CD4-positive, CD25-positive, alpha-beta regulatory T cell (primary cell): Measurements from ENCODE around the gene ARHGAP4. TPM values are rescaled to one million over a fixed set of nuclear protein-coding genes. Genes with fewer than 3 reads are reported as not detected.

Experiments used
- ATAC-seq, 2 donors: fragments of 150-1000 bp; cut with Tn5 transposase; one replicate each; pipeline ENCODE4 v1.10.0; 2021; ENCODE audit warnings: low read depth in 2 of 2, moderate number of reproducible peaks in 2 of 2, moderate library complexity in 1 of 2
- DNase-seq, 3 donors: peaks; one replicate each; pipeline versions ENCODE4 v3.0.0 to v3.0.0-alpha.2; 2012 to 2022; ENCODE audit warnings: mixed read lengths in 1 of 3
- H3K27ac ChIP-seq: one replicate; pipeline ENCODE4 v1.7.0; 2013; ENCODE audit warnings: mild to moderate bottlenecking, low read length; ENCODE audit not compliant: insufficient read depth, poor library complexity, severe bottlenecking
- H3K27me3 ChIP-seq: one replicate; pipeline ENCODE4 v1.7.0; 2013; ENCODE audit warnings: low read length; ENCODE audit not compliant: control insufficient read depth, insufficient read depth
- H3K36me3 ChIP-seq: one replicate; pipeline ENCODE4 v1.7.0; 2013; ENCODE audit warnings: mild to moderate bottlenecking, low read length, moderate library complexity; ENCODE audit not compliant: control insufficient read depth, insufficient read depth
- H3K4me1 ChIP-seq: 2 replicates; pipeline ENCODE4 v1.7.0; 2013; ENCODE audit warnings: mild to moderate bottlenecking, low read length; ENCODE audit not compliant: insufficient read depth, control insufficient read depth, poor library complexity, severe bottlenecking
- H3K4me3 ChIP-seq: one replicate; pipeline ENCODE4 v1.7.0; 2013; ENCODE audit warnings: low read depth, mild to moderate bottlenecking, low read length, moderate library complexity
- H3K9me3 ChIP-seq, 2 experiments: 1 replicate in 1 of 2; 2 replicates in 1 of 2; pipeline ENCODE4 v1.7.0; 2013; ENCODE audit warnings: low read length in 2 of 2, mild to moderate bottlenecking in 1 of 2, moderate library complexity in 1 of 2; ENCODE audit not compliant: control insufficient read depth in 2 of 2
- H3K27ac Mint-ChIP-seq, 3 donors: one replicate each; pipeline ENCODE4 v1.8.0; 2020 to 2022; ENCODE audit warnings: mild to moderate bottlenecking in 3 of 3, mixed read lengths in 3 of 3, moderate library complexity in 2 of 3
- H3K27me3 Mint-ChIP-seq: one replicate; pipeline ENCODE4 v1.8.0; 2022; ENCODE audit warnings: mild to moderate bottlenecking, mixed read lengths
- H3K36me3 Mint-ChIP-seq: one replicate; pipeline ENCODE4 v1.8.0; 2020; ENCODE audit warnings: mixed read lengths
- H3K4me1 Mint-ChIP-seq, 4 donors: one replicate each; pipeline ENCODE4 v1.8.0; 2020 to 2022; ENCODE audit warnings: mixed read lengths in 4 of 4, mild to moderate bottlenecking in 1 of 4
- H3K4me3 Mint-ChIP-seq, 4 donors: one replicate each; pipeline ENCODE4 v1.8.0; 2020 to 2022; ENCODE audit warnings: mild to moderate bottlenecking in 4 of 4, mixed read lengths in 4 of 4, moderate library complexity in 3 of 4
- H3K9me3 Mint-ChIP-seq, 7 donors: one replicate each; pipeline ENCODE4 v1.8.0; 2020 to 2022; ENCODE audit warnings: mixed read lengths in 7 of 7, mild to moderate bottlenecking in 3 of 7, moderate library complexity in 2 of 7
- polyA plus RNA-seq, 4 donors: library from polyadenylated mRNA; unstranded; fragments of 300-500 nt; fragmentation: Illumina TruSeq; gene quantifications; one replicate each; pipeline ENCODE4 v1.2.3, GENCODE V29; 2021
- total RNA-seq: library from RNA; stranded (reverse); gene quantifications from one replicate; pipeline ENCODE4 v1.2.3, GENCODE V29; 2022

ARHGAP4 gene
- total and polyA plus RNA-seq, 5 donors from 2014 or later: 73.5 to 459 (median 81.2) TPM

- no peak overlapping the region for H3K27ac Mint-ChIP-seq
- no peak for DNase-seq
- Histone ChIP-seq H3K36me3 (no peaks in the 10 kb centered on the region), H3K4me1 (no peaks in the 10 kb centered on the region), H3K9me3 (no peaks in the 10 kb centered on the region), H3K27ac (no peak overlapping the region), H3K27me3 (no peaks in the 10 kb centered on the region), H3K4me3 (no peak overlapping the region)
- ATAC-seq: no peak
- peaks cover 0 to 7% (median 0%) of the 10 kb centered on the region in 4 donors for H3K4me1 Mint-ChIP-seq
- no peaks in the 10 kb centered on the region for H3K9me3 Mint-ChIP-seq
- H3K4me3 Mint-ChIP-seq: no peak overlapping the region
- H3K27me3 Mint-ChIP-seq: peaks cover under 1% of the 10 kb centered on the region
- no peaks in the 10 kb centered on the region for H3K36me3 Mint-ChIP-seq
Measured at GRCh38 chrX:153862369-153863250, 63.5 kb downstream of the ARHGAP4 start.

- Histone ChIP-seq H3K27ac (no peak overlapping the region), H3K36me3 (no peaks in the 10 kb centered on the region), H3K4me1 (no peaks in the 10 kb centered on the region), H3K9me3 (no peaks in the 10 kb centered on the region), H3K4me3 (no peak overlapping the region), H3K27me3 (no peaks in the 10 kb centered on the region)
- no peak overlapping the region for H3K4me3 Mint-ChIP-seq
- no peaks in the 10 kb centered on the region for H3K9me3 Mint-ChIP-seq
- no peaks in the 10 kb centered on the region for H3K36me3 Mint-ChIP-seq
- H3K27ac Mint-ChIP-seq: no peak overlapping the region
- peaks cover 0 to 14% (median 0%) of the 10 kb centered on the region in 4 donors for H3K4me1 Mint-ChIP-seq
- DNase-seq (no peak), ATAC-seq (no peak)
- H3K27me3 Mint-ChIP-seq: peaks cover 6% of the 10 kb centered on the region
Measured at GRCh38 chrX:153861733-153862310, 64.2 kb downstream of the ARHGAP4 start.

- H3K4me1 ChIP-seq: no peaks in the 10 kb centered on the region
- Mint-ChIP-seq H3K27me3 (peaks cover 6% of the 10 kb centered on the region), H3K9me3 (no peaks in the 10 kb centered on the region), H3K27ac (no peak overlapping the region), H3K4me3 (no peak overlapping the region), H3K4me1 (peaks cover 0 to 14% (median 0%) of the 10 kb centered on the region in 4 donors), H3K36me3 (no peaks in the 10 kb centered on the region)
- DNase-seq (no peak), ATAC-seq (no peak)
- no peaks in the 10 kb centered on the region for H3K27me3 ChIP-seq
- no peaks in the 10 kb centered on the region for H3K9me3 ChIP-seq
- H3K4me3 ChIP-seq: no peak overlapping the region
- no peaks in the 10 kb centered on the region for H3K36me3 ChIP-seq
- no peak overlapping the region for H3K27ac ChIP-seq
Measured at GRCh38 chrX:153861151-153861550, 64.9 kb downstream of the ARHGAP4 start.

Other genes starting within 250 kb of the ARHGAP4 start
- 3.4 TPM for gene SLC6A8, start 238.3 kb downstream of the ARHGAP4 start, total RNA-seq
- under 1 TPM; 0.08 to 0.72 (median 0.18) TPM for gene SLC6A8, start 238.3 kb downstream of the ARHGAP4 start, polyA plus RNA-seq
- gene BCAP31, start 201.9 kb downstream of the ARHGAP4 start, total RNA-seq: 99.9 TPM
- gene BCAP31, start 201.9 kb downstream of the ARHGAP4 start, polyA plus RNA-seq: 100 to 1,000 TPM; 261 to 318 (median 276) TPM
- 7.5 TPM for gene ABCD1, start 201.4 kb downstream of the ARHGAP4 start, total RNA-seq
- 1 to 10 TPM; 1.1 to 3.4 (median 1.5) TPM for gene ABCD1, start 201.4 kb downstream of the ARHGAP4 start, polyA plus RNA-seq
- 0.52 TPM for gene PLXNB3, start 162.0 kb downstream of the ARHGAP4 start, total RNA-seq
- not detected for gene PLXNB3, start 162.0 kb downstream of the ARHGAP4 start, polyA plus RNA-seq
- not detected for gene SRPK3, start 145.2 kb downstream of the ARHGAP4 start, total RNA-seq
- gene SRPK3, start 145.2 kb downstream of the ARHGAP4 start, polyA plus RNA-seq: not detected
- gene IDH3G, start 131.9 kb downstream of the ARHGAP4 start, total RNA-seq: 64.4 TPM
- 100 to 1,000 TPM in 3 of 4 donors, 10 to 100 TPM in 1; 96.3 to 127 (median 109) TPM for gene IDH3G, start 131.9 kb downstream of the ARHGAP4 start, polyA plus RNA-seq
- gene SSR4, start 131.6 kb downstream of the ARHGAP4 start, total RNA-seq: 155 TPM
- 100 to 1,000 TPM; 366 to 475 (median 424) TPM for gene SSR4, start 131.6 kb downstream of the ARHGAP4 start, polyA plus RNA-seq
- gene PDZD4, start 95.7 kb downstream of the ARHGAP4 start, total RNA-seq: 4.9 TPM
- not detected for gene PDZD4, start 95.7 kb downstream of the ARHGAP4 start, polyA plus RNA-seq
- 2.1 TPM for gene L1CAM, start 40.1 kb downstream of the ARHGAP4 start, total RNA-seq
- under 1 TPM in 1 of 4 donors, not detected in 3; 0.67 TPM for gene L1CAM, start 40.1 kb downstream of the ARHGAP4 start, polyA plus RNA-seq
- gene AVPR2, start 21.6 kb downstream of the ARHGAP4 start, total RNA-seq: not detected
- gene AVPR2, start 21.6 kb downstream of the ARHGAP4 start, polyA plus RNA-seq: not detected
- gene NAA10, start 8.8 kb upstream of the ARHGAP4 start, total RNA-seq: 70.0 TPM
- 10 to 100 TPM; 72.4 to 99.8 (median 82.3) TPM for gene NAA10, start 8.8 kb upstream of the ARHGAP4 start, polyA plus RNA-seq
- 15.3 TPM for gene RENBP, start 18.4 kb upstream of the ARHGAP4 start, total RNA-seq
- 1 to 10 TPM in 2 of 4 donors, under 1 TPM in 2; 0.62 to 1.9 (median 1.1) TPM for gene RENBP, start 18.4 kb upstream of the ARHGAP4 start, polyA plus RNA-seq
- gene HCFC1, start 45.6 kb upstream of the ARHGAP4 start, total RNA-seq: 71.6 TPM
- gene HCFC1, start 45.6 kb upstream of the ARHGAP4 start, polyA plus RNA-seq: 1 to 10 TPM; 3.0 to 4.3 (median 3.6) TPM
- 6.0 TPM for gene TMEM187, start 46.5 kb upstream of the ARHGAP4 start, total RNA-seq
- 10 to 100 TPM; 16.1 to 21.0 (median 17.7) TPM for gene TMEM187, start 46.5 kb upstream of the ARHGAP4 start, polyA plus RNA-seq
- gene IRAK1, start 93.6 kb upstream of the ARHGAP4 start, total RNA-seq: 64.7 TPM
- gene IRAK1, start 93.6 kb upstream of the ARHGAP4 start, polyA plus RNA-seq: 10 to 100 TPM; 23.7 to 29.5 (median 26.0) TPM
- 180 TPM for gene MECP2, start 171.5 kb upstream of the ARHGAP4 start, total RNA-seq
- gene MECP2, start 171.5 kb upstream of the ARHGAP4 start, polyA plus RNA-seq: 10 to 100 TPM; 13.3 to 20.5 (median 15.2) TPM
- not detected for gene OPN1LW, start 218.0 kb upstream of the ARHGAP4 start, total RNA-seq
- gene OPN1LW, start 218.0 kb upstream of the ARHGAP4 start, polyA plus RNA-seq: not detected